Measurements from ENCODE around the gene MIOS.
A peak's percentile ranks its signal among the peaks of the same experiment; 100 is the strongest.

MIOS gene

DNA sequence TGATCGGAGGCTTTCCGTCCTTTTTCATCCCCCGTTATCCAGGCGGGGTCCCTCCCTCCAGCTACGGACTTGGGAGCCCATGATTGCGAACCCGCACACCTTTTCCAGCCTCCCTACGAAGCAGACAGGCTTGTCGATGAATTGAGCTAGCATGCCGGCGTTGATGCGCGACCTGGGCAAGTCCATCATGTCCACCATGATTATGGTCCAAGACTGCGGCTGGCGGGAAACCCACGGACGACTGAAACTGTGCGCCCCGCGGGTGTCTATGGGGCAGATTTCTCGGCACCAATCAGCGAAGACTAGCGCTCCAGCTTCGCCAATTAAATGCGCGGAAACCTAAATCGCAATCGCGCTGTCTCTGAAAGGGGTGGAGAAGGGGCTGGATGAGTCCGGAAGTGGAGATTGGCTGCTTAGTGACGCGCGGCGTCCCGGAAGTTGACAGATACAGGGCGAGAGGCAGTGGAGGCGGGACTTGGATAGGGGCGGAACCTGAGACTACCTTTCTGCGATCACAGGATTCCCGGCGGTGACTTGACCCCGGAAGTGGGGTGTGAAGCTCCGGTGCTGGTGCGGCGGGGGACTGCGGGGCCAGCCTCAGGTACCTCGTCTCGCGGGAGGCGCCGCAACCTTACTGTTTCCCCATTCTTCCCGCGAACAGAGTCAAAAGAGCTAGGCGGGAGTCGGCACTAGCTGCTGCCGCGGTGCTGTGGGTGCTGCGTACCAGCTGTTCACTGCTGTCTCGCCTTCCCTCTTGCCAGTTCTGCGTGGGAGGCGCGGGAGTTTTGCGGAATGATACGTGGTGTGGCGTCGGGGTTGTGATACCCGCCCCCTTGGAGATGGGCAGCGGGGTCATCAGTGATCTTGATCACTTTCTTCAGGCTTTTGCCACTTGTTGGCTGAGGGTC lies 73.8 kb downstream of the MIOS start, which contains the start of gene UMAD1 (continued):
- TF ChIP-seq ZNF24 (tag by site-specific recombination; IDR thresholded peaks at IDR 0.05) (peak; percentile 75), ZNF544 (tag by site-specific recombination; IDR thresholded peaks at IDR 0.05) (no peak), ELK4 (IDR thresholded peaks at IDR 0.05; ENCODE audit: borderline replicate concordance, low read depth, low read length) (0 out of 2 replicates have a peak, but pooled peaks have one; percentile 70), PRDM4 (tag by site-specific recombination; IDR thresholded peaks at IDR 0.05) (peak; percentile 79), GLIS2 (tag by site-specific recombination; IDR thresholded peaks at IDR 0.05) (peak; percentile 79; the same call in 1 of the 2 replicates), ZNF707 (tag by site-specific recombination; IDR thresholded peaks at IDR 0.05) (no peak), GFI1B (tag by site-specific recombination; IDR thresholded peaks at IDR 0.05) (no peak), AEBP2 (tag by site-specific recombination; IDR thresholded peaks at IDR 0.05; ENCODE audit: borderline replicate concordance) (no peak), ZNF76 (tag by site-specific recombination; IDR thresholded peaks at IDR 0.05; ENCODE audit: borderline replicate concordance, low read depth) (peak; percentile 84), ZBTB21 (tag by site-specific recombination; IDR thresholded peaks at IDR 0.05) (peak; percentile 60; the same call in 1 of the 2 replicates), ZNF558 (tag by site-specific recombination; IDR thresholded peaks at IDR 0.05) (no peak), ZNF776 (tag by site-specific recombination; IDR thresholded peaks at IDR 0.05; ENCODE audit: borderline replicate concordance) (no peak), ZNF670 (tag by site-specific recombination; IDR thresholded peaks at IDR 0.05; ENCODE audit: low read depth) (no peak), ZIC2 (tag by site-specific recombination; IDR thresholded peaks at IDR 0.05) (peak; percentile 45), HOXD13 (CRISPR knock-in tag; IDR thresholded peaks at IDR 0.05; ENCODE audit: borderline replicate concordance) (no peak), ZNF561 (tag by site-specific recombination; IDR thresholded peaks at IDR 0.05; ENCODE audit: borderline replicate concordance) (peak; percentile 99), ZNF221 (tag by site-specific recombination; IDR thresholded peaks at IDR 0.05; ENCODE audit: borderline replicate concordance) (no peak), ZSCAN23 (tag by site-specific recombination; IDR thresholded peaks at IDR 0.05) (peak; percentile 34; the same call in 1 of the 2 replicates), ZNF664 (tag by site-specific recombination; IDR thresholded peaks at IDR 0.05) (no peak), SCRT1 (tag by site-specific recombination; IDR thresholded peaks at IDR 0.05; ENCODE audit: borderline replicate concordance) (peak; percentile 73; the same call in 1 of the 2 replicates), WT1 (tag by site-specific recombination; IDR thresholded peaks at IDR 0.05) (peak; percentile 64), ZNF433 (tag by site-specific recombination; IDR thresholded peaks at IDR 0.05; ENCODE audit: low read depth) (no peak), MZF1 (tag by site-specific recombination; IDR thresholded peaks at IDR 0.05; ENCODE audit: borderline replicate concordance) (no peak), ZNF112 (tag by site-specific recombination; IDR thresholded peaks at IDR 0.05) (no peak), ZNF629 (tag by site-specific recombination; IDR thresholded peaks at IDR 0.05) (peak; percentile 91), EGR2 (tag by site-specific recombination; IDR thresholded peaks at IDR 0.05; ENCODE audit: low read depth) (peak; percentile 90), ZBTB20 (tag by site-specific recombination; IDR thresholded peaks at IDR 0.05) (peak; percentile 58; the same call in 1 of the 2 replicates), ZEB2 (tag by site-specific recombination; IDR thresholded peaks at IDR 0.05) (peak; percentile 84), ZNF350 (tag by site-specific recombination; IDR thresholded peaks at IDR 0.05) (no peak), ZNF785 (tag by site-specific recombination; IDR thresholded peaks at IDR 0.05) (no peak), ZNF174 (tag by site-specific recombination; IDR thresholded peaks at IDR 0.05) (no peak), ZNF624 (tag by site-specific recombination; IDR thresholded peaks at IDR 0.05) (no peak), ZNF366 (tag by site-specific recombination; conservative IDR thresholded peaks at IDR 0.05) (peak; percentile 60), MYNN (tag by site-specific recombination; IDR thresholded peaks at IDR 0.05; ENCODE audit: borderline replicate concordance) (no peak)
- TF ChIP-seq, protein P1, sequence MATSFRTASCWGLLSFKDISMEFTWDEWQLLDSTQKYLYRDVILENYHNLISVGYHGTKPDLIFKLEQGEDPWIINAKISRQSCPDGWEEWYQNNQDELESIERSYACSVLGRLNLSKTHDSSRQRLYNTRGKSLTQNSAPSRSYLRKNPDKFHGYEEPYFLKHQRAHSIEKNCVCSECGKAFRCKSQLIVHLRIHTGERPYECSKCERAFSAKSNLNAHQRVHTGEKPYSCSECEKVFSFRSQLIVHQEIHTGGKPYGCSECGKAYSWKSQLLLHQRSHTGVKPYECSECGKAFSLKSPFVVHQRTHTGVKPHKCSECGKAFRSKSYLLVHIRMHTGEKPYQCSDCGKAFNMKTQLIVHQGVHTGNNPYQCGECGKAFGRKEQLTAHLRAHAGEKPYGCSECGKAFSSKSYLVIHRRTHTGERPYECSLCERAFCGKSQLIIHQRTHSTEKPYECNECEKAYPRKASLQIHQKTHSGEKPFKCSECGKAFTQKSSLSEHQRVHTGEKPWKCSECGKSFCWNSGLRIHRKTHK (tag by site-specific recombination; IDR thresholded peaks at IDR 0.05), result no peak
